GM23338 (cell line): ENCODE results near the gene APOL5. TPM values are rescaled to one million over a fixed set of nuclear protein-coding genes. Genes with fewer than 3 reads are reported as not detected.
"Not testable (repeated sequence)": the region's sequence is repeated elsewhere in the genome, so short reads cannot be mapped to it uniquely, and the experiment has no call there.

Experiments used
- ATAC-seq: fragments of 200-7000 bp; cut with Tn5 transposase; 3 replicates; pipeline ENCODE4 v1.9.1; 2020
- DNase-seq: peaks from one replicate; pipeline ENCODE4 v3.0.0-alpha.2; 2015; ENCODE audit warnings: low spot score
- H2AFZ ChIP-seq: fragments of 200-600 bp; sonication (generic); 2 replicates; pipeline ENCODE4 v1.8.0; 2016; ENCODE audit warnings: antibody characterized with exemption, mild to moderate bottlenecking, moderate library complexity
- H3F3A ChIP-seq: fragments of 200-600 bp; sonication (generic); replicated peaks from 2 replicates; pipeline ENCODE4 v1.8.0; 2017; ENCODE audit warnings: antibody characterized with exemption, mixed run types, low read depth
- H3K27ac ChIP-seq: fragments of 200-600 bp; sonication (generic); 2 replicates; pipeline ENCODE4 v1.6.1; 2016; ENCODE audit warnings: low read depth
- H3K27me3 ChIP-seq: fragments of 200-600 bp; sonication (generic); 2 replicates; pipeline ENCODE4 v1.8.0; 2016; ENCODE audit warnings: mild to moderate bottlenecking, mixed run types, moderate library complexity; ENCODE audit not compliant: insufficient read depth
- H3K36me3 ChIP-seq: fragments of 200-600 bp; sonication (generic); 2 replicates; pipeline ENCODE4 v1.8.0; 2016; ENCODE audit warnings: mild to moderate bottlenecking; ENCODE audit not compliant: insufficient read depth
- H3K4me1 ChIP-seq: fragments of 200-600 bp; sonication (generic); 2 replicates; pipeline ENCODE4 v1.8.0; 2016; ENCODE audit warnings: mild to moderate bottlenecking, moderate library complexity; ENCODE audit not compliant: insufficient read depth
- H3K4me2 ChIP-seq: fragments of 200-600 bp; sonication (generic); 2 replicates; pipeline ENCODE4 v1.7.1; 2017; ENCODE audit warnings: mixed run types
- H3K4me3 ChIP-seq: fragments of 200-600 bp; sonication (generic); 2 replicates; pipeline ENCODE4 v1.6.1; 2016; ENCODE audit warnings: mixed run types
- H3K79me2 ChIP-seq: fragments of 200-600 bp; sonication (generic); replicated peaks from 2 replicates; pipeline ENCODE4 v1.8.0; 2017; ENCODE audit warnings: mild to moderate bottlenecking; ENCODE audit not compliant: insufficient read depth
- H3K9me2 ChIP-seq: fragments of 200-600 bp; sonication (generic); 2 replicates; pipeline ENCODE4 v1.8.0; 2017; ENCODE audit not compliant: insufficient read depth
- H4K20me1 ChIP-seq: fragments of 200-600 bp; sonication (generic); replicated peaks from 2 replicates; pipeline ENCODE4 v1.8.0; 2017; ENCODE audit warnings: mild to moderate bottlenecking; ENCODE audit not compliant: insufficient read depth
- H3K27ac Mint-ChIP-seq: 2 replicates; pipeline ENCODE4 v1.8.0; 2020; ENCODE audit warnings: inconsistent platforms, mild to moderate bottlenecking, moderate library complexity, mixed read lengths
- H3K27me3 Mint-ChIP-seq: 3 replicates; pipeline ENCODE4 v1.8.0; 2022; ENCODE audit warnings: low read depth, mild to moderate bottlenecking, moderate library complexity, mixed read lengths, inconsistent platforms; ENCODE audit not compliant: insufficient read depth, poor library complexity
- H3K36me3 Mint-ChIP-seq: 3 replicates; pipeline ENCODE4 v1.8.0; 2021; ENCODE audit warnings: low read depth, mild to moderate bottlenecking, inconsistent platforms, moderate library complexity, mixed read lengths
- H3K4me1 Mint-ChIP-seq: 3 replicates; pipeline ENCODE4 v1.8.0; 2020; ENCODE audit warnings: mild to moderate bottlenecking, inconsistent platforms, mixed read lengths
- H3K4me3 Mint-ChIP-seq: 3 replicates; pipeline ENCODE4 v1.8.0; 2021; ENCODE audit warnings: moderate library complexity, mild to moderate bottlenecking, inconsistent platforms, mixed read lengths
- H3K9me3 Mint-ChIP-seq: 3 replicates; pipeline ENCODE4 v1.8.0; 2020; ENCODE audit warnings: moderate library complexity, mild to moderate bottlenecking, inconsistent platforms, mixed read lengths
- CREB1 ChIP-seq: fragments of 250-450 bp; sonication (Bioruptor Pico); IDR thresholded peaks from 2 replicates; pipeline ENCODE4 v1.5.0; 2020; ENCODE audit warnings: low read depth, mild to moderate bottlenecking, moderate library complexity
- EZH2phosphoT487 ChIP-seq: fragments of 200-600 bp; sonication (generic); IDR thresholded peaks from one replicate; pipeline ENCODE4 v1.8.1; 2018; ENCODE audit warnings: antibody characterized with exemption; ENCODE audit not compliant: unreplicated experiment
- NANOG ChIP-seq: IDR thresholded peaks from 2 replicates; pipeline ENCODE4 v1.6.1; 2016; ENCODE audit warnings: antibody characterized with exemption, borderline replicate concordance
- ZNF331 ChIP-seq: fragments of 250-450 bp; sonication (Bioruptor Pico); IDR thresholded peaks from 2 replicates; pipeline ENCODE4 v1.5.0; 2020; ENCODE audit warnings: low read depth, mild to moderate bottlenecking, moderate library complexity
- polyA plus RNA-seq: library from polyadenylated mRNA; unstranded; fragments of >200 nt; fragmentation: Nextera tagmentation; extraction: Ambion mirVana; gene quantifications from 2 replicates; pipeline ENCODE4 v1.2.1, GENCODE V29; 2016
- total RNA-seq: library from RNA; depleted of rRNA; stranded (reverse); fragments of >200 nt; shearing (Covaris generic); gene quantifications from 2 replicates; pipeline ENCODE4 v1.2.3, GENCODE V29; 2014
- TF ChIP-seq, protein P1 (sequence below): fragments of 250-450 bp; sonication (Bioruptor Pico); IDR thresholded peaks from 2 replicates; pipeline ENCODE4 v1.5.0; 2020; ENCODE audit warnings: mild to moderate bottlenecking, moderate library complexity
- TF ChIP-seq, protein P2 (sequence below): IDR thresholded peaks from one replicate; pipeline ENCODE4 v1.6.1; 2018; ENCODE audit warnings: antibody characterized with exemption; ENCODE audit not compliant: unreplicated experiment

The APOL5 gene
- total and polyA plus RNA-seq, 2 experiments from 2014 or later, result not detected

DNA sequence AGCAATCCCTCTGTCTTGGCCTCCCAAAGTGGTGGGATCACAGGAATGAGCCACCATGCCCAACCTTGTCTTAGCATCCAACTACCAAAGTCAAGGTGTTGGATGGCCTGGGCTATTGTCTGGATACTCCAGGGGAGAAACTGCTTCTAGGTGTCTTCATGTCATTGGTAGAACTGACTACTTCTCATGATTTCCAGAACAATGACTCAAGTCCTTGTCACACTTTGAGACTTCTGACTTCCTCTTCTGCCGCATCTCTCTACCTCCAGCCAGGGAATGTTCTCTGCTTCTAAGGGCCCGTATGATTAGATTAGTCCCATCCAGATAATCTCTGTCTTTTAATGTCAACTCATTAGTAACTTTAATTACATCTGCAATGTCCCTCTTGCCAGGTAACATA, 38.8 kb upstream of the APOL5 start (continued):
- TF ChIP-seq, protein P1, sequence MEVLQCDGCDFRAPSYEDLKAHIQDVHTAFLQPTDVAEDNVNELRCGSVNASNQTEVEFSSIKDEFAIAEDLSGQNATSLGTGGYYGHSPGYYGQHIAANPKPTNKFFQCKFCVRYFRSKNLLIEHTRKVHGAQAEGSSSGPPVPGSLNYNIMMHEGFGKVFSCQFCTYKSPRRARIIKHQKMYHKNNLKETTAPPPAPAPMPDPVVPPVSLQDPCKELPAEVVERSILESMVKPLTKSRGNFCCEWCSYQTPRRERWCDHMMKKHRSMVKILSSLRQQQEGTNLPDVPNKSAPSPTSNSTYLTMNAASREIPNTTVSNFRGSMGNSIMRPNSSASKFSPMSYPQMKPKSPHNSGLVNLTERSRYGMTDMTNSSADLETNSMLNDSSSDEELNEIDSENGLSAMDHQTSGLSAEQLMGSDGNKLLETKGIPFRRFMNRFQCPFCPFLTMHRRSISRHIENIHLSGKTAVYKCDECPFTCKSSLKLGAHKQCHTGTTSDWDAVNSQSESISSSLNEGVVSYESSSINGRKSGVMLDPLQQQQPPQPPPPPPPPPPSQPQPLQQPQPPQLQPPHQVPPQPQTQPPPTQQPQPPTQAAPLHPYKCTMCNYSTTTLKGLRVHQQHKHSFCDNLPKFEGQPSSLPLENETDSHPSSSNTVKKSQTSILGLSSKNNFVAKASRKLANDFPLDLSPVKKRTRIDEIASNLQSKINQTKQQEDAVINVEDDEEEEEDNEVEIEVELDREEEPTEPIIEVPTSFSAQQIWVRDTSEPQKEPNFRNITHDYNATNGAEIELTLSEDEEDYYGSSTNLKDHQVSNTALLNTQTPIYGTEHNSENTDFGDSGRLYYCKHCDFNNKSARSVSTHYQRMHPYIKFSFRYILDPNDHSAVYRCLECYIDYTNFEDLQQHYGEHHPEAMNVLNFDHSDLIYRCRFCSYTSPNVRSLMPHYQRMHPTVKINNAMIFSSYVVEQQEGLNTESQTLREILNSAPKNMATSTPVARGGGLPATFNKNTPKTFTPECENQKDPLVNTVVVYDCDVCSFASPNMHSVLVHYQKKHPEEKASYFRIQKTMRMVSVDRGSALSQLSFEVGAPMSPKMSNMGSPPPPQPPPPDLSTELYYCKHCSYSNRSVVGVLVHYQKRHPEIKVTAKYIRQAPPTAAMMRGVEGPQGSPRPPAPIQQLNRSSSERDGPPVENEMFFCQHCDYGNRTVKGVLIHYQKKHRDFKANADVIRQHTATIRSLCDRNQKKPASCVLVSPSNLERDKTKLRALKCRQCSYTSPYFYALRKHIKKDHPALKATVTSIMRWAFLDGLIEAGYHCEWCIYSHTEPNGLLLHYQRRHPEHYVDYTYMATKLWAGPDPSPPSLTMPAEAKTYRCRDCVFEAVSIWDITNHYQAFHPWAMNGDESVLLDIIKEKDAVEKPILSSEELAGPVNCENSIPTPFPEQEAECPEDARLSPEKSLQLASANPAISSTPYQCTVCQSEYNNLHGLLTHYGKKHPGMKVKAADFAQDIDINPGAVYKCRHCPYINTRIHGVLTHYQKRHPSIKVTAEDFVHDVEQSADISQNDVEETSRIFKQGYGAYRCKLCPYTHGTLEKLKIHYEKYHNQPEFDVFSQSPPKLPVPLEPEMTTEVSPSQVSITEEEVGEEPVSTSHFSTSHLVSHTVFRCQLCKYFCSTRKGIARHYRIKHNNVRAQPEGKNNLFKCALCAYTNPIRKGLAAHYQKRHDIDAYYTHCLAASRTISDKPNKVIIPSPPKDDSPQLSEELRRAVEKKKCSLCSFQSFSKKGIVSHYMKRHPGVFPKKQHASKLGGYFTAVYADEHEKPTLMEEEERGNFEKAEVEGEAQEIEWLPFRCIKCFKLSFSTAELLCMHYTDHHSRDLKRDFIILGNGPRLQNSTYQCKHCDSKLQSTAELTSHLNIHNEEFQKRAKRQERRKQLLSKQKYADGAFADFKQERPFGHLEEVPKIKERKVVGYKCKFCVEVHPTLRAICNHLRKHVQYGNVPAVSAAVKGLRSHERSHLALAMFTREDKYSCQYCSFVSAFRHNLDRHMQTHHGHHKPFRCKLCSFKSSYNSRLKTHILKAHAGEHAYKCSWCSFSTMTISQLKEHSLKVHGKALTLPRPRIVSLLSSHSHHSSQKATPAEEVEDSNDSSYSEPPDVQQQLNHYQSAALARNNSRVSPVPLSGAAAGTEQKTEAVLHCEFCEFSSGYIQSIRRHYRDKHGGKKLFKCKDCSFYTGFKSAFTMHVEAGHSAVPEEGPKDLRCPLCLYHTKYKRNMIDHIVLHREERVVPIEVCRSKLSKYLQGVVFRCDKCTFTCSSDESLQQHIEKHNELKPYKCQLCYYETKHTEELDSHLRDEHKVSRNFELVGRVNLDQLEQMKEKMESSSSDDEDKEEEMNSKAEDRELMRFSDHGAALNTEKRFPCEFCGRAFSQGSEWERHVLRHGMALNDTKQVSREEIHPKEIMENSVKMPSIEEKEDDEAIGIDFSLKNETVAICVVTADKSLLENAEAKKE (CRISPR knock-in tag), result no peak
- TF ChIP-seq EZH2phosphoT487, result no peak
- TF ChIP-seq ZNF331 (CRISPR knock-in tag), result no peak
- TF ChIP-seq, protein P2, sequence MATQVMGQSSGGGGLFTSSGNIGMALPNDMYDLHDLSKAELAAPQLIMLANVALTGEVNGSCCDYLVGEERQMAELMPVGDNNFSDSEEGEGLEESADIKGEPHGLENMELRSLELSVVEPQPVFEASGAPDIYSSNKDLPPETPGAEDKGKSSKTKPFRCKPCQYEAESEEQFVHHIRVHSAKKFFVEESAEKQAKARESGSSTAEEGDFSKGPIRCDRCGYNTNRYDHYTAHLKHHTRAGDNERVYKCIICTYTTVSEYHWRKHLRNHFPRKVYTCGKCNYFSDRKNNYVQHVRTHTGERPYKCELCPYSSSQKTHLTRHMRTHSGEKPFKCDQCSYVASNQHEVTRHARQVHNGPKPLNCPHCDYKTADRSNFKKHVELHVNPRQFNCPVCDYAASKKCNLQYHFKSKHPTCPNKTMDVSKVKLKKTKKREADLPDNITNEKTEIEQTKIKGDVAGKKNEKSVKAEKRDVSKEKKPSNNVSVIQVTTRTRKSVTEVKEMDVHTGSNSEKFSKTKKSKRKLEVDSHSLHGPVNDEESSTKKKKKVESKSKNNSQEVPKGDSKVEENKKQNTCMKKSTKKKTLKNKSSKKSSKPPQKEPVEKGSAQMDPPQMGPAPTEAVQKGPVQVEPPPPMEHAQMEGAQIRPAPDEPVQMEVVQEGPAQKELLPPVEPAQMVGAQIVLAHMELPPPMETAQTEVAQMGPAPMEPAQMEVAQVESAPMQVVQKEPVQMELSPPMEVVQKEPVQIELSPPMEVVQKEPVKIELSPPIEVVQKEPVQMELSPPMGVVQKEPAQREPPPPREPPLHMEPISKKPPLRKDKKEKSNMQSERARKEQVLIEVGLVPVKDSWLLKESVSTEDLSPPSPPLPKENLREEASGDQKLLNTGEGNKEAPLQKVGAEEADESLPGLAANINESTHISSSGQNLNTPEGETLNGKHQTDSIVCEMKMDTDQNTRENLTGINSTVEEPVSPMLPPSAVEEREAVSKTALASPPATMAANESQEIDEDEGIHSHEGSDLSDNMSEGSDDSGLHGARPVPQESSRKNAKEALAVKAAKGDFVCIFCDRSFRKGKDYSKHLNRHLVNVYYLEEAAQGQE, result no peak
- TF ChIP-seq CREB1 (CRISPR knock-in tag), result no peak
- TF ChIP-seq NANOG, result no peak

DNA sequence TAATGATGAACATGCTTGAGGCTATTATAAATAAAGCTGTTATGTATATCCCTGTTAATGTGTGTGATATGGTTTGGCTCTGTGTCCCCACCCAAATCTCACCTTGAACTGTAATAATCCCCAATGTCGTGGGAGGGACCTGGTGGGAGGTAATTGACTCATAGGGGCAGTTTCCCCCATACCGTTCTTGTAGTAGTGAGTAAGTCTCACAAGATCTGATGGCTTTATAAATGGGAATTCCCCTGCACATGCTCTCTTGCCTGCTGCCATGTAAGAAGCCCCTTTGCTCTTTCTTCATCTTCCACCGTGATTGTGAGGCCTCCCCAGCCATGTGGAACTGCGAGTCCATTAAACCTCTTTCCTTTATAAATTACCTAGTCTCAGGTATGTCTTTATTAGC, 38.2 kb upstream of the APOL5 start:
- H3K4me1 Mint-ChIP-seq, ATAC-seq: not testable (repeated sequence)

More for the DNA sequence above, 38.2 kb upstream of the APOL5 start:
- Mint-ChIP-seq H3K9me3 (peaks cover 46% of the 10 kb centered on the region), H3K36me3 (peaks cover 32% of the 10 kb centered on the region)
- not testable (repeated sequence) for H2AFZ ChIP-seq, H3K27me3 Mint-ChIP-seq, H3K36me3 ChIP-seq, H3K27ac Mint-ChIP-seq, H3K27me3 ChIP-seq, DNase-seq, H3F3A ChIP-seq, H3K4me3 Mint-ChIP-seq, H3K9me2 ChIP-seq, H4K20me1 ChIP-seq, H3K27ac ChIP-seq, H3K4me3 ChIP-seq, H3K79me2 ChIP-seq, H3K4me1 ChIP-seq, H3K4me2 ChIP-seq
